BE2C (cell line): Measurements from ENCODE around the gene BRINP2.

Source experiments
- DNase-seq: peaks from one replicate; pipeline ENCODE4 v3.0.0-alpha.2; 2020
- H3K27me3 ChIP-seq: fragments of 250-450 bp; sonication (Bioruptor Pico); 2 replicates; pipeline ENCODE4 v1.5.1; 2020; ENCODE audit warnings: mild to moderate bottlenecking
- H3K36me3 ChIP-seq: fragments of 250-450 bp; sonication (Bioruptor Pico); 2 replicates; pipeline ENCODE4 v1.5.1; 2020; ENCODE audit warnings: mild to moderate bottlenecking
- H3K4me1 ChIP-seq: fragments of 250-450 bp; sonication (Bioruptor Pico); 2 replicates; pipeline ENCODE4 v1.5.1; 2020
- H3K4me3 ChIP-seq: 2 replicates; pipeline ENCODE4 v1.5.1; 2011; ENCODE audit warnings: low read depth, low read length
- H3K9me3 ChIP-seq: fragments of 250-450 bp; sonication (Bioruptor Pico); 2 replicates; pipeline ENCODE4 v1.5.1; 2020
- CTCF ChIP-seq: IDR thresholded peaks from 2 replicates; pipeline ENCODE4 v1.5.1; 2012; ENCODE audit warnings: mild to moderate bottlenecking, low read depth, low read length

Gene BRINP2

GRCh38 chr1:177249231-177249630 lies 78.5 kb downstream of the BRINP2 start:
- Histone ChIP-seq H3K36me3 (no peaks in the 10 kb centered on the region), H3K27me3 (no peaks in the 10 kb centered on the region), H3K4me3 (no peak overlapping the region), H3K4me1 (no peaks in the 10 kb centered on the region), H3K9me3 (no peaks in the 10 kb centered on the region)
- DNase-seq = no peak
- no peak for TF ChIP-seq CTCF

GRCh38 chr1:177252877-177253276 lies 82.1 kb downstream of the BRINP2 start:
- Histone ChIP-seq H3K36me3 (no peaks in the 10 kb centered on the region), H3K4me3 (no peak overlapping the region), H3K9me3 (no peaks in the 10 kb centered on the region), H3K4me1 (no peaks in the 10 kb centered on the region), H3K27me3 (no peaks in the 10 kb centered on the region)
- no peak for DNase-seq
- no peak for TF ChIP-seq CTCF

- Histone ChIP-seq H3K4me1 (no peaks in the 10 kb centered on the region), H3K36me3 (no peaks in the 10 kb centered on the region), H3K9me3 (no peaks in the 10 kb centered on the region), H3K4me3 (no peak overlapping the region), H3K27me3 (no peaks in the 10 kb centered on the region)
- no peak for DNase-seq
- no peak for TF ChIP-seq CTCF
Observed at GRCh38 chr1:177255411-177255810, 84.7 kb downstream of the BRINP2 start.

GRCh38 chr1:177256153-177257075 lies 85.7 kb downstream of the BRINP2 start:
- peak; percentile 23; the same call in 1 of the 2 replicates for TF ChIP-seq CTCF
- H3K4me3 ChIP-seq = no peak overlapping the region

GRCh38 chr1:177257128-177257527 lies 86.4 kb downstream of the BRINP2 start:
- no peaks in the 10 kb centered on the region for H3K27me3 ChIP-seq
- H3K9me3 ChIP-seq = no peaks in the 10 kb centered on the region
- no peak overlapping the region for H3K4me3 ChIP-seq
- no peak for TF ChIP-seq CTCF
- H3K4me1 ChIP-seq = no peaks in the 10 kb centered on the region
- DNase-seq = no peak
- H3K36me3 ChIP-seq = no peaks in the 10 kb centered on the region

More at GRCh38 chr1:177256153-177257075, 85.7 kb downstream of the BRINP2 start:
- Histone ChIP-seq H3K4me1 (no peaks in the 10 kb centered on the region), H3K27me3 (no peaks in the 10 kb centered on the region), H3K36me3 (no peaks in the 10 kb centered on the region), H3K9me3 (no peaks in the 10 kb centered on the region)
- peak; percentile 24 for DNase-seq

- DNase-seq = no peak
- Histone ChIP-seq H3K4me1 (no peaks in the 10 kb centered on the region), H3K9me3 (no peaks in the 10 kb centered on the region), H3K36me3 (no peaks in the 10 kb centered on the region), H3K27me3 (no peaks in the 10 kb centered on the region), H3K4me3 (no peak overlapping the region)
- no peak for TF ChIP-seq CTCF
Observed at GRCh38 chr1:177257576-177257975, 86.8 kb downstream of the BRINP2 start.
